ENCODE results near the gene RING1.

DNA sequence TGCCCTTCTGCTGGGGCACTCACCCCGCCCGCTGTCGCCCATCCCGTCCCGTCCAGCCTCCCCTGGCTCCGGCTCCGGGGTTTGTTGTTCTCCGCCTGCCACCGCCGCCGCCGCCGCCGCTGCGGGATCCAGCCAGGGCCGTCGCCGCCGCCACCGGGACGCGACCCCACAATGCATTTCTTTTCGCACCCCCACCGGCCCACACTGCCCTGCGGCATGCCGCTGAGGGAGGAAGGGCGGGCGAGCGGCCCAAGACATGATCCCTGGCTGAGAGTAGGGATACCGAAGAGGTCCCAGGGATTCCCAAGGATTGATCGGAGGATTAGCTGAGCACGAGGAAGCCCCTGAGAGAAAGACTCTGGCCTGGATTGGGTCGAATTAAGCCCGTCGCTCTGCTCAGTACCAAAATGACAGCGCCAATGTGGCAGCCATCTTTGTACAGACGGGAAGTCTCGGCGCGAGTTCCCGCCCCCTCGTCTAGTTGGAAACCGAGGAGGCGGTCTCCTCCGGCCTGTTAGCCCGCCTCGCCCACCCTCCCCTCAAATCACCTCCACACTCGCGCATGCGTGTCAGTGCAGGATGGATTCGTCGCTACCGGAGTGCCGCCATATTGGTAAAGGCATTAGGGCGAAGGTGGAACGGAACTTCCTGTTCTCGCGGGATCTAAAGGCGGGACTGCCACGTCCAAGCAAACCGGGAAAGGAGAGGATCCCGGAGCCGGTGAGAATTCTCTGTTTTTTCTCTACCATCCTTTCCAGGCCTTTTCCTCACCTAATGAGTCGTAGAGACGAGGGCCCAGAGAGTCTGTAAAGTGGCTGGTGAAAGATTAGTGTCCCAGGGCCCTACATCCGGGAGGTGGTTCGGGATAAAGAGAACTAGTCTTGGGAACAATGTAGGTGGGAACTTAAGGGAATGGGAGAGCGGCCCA is 7.8 kb upstream of the RING1 start, which contains the start of the genes RXRB and SLC39A7:
- TF ChIP-seq EZH2 (IDR thresholded peaks at IDR 0.05; ENCODE audit: insufficient read depth, poor library complexity, severe bottlenecking) (no peak), EZH2phosphoT487 (IDR thresholded peaks at IDR 0.05; ENCODE audit: insufficient read depth, low read depth) (no peak)
